GM18870 (cell line): ENCODE measurements around the gene RAB10.
"Not testable (repeated sequence)": the region's sequence is repeated elsewhere in the genome, so short reads cannot be mapped to it uniquely, and the experiment has no call there.

ENCODE experiments used
- ATAC-seq: cut with Tn5 transposase; IDR thresholded peaks from one replicate; pipeline ENCODE4 v1.9.1; 2021; ENCODE audit warnings: moderate library complexity; ENCODE audit not compliant: unreplicated experiment

Gene RAB10

GRCh38 chr2:26144953-26145680 lies 111.2 kb downstream of the RAB10 start:
- no peak for ATAC-seq

- ATAC-seq = no peak
Measured at GRCh38 chr2:26148501-26148900, 114.6 kb downstream of the RAB10 start.

- ATAC-seq = no peak
Measured at GRCh38 chr2:26150243-26150642, 116.4 kb downstream of the RAB10 start.

- no peak for ATAC-seq
Measured at GRCh38 chr2:26157580-26157979, 123.7 kb downstream of the RAB10 start.

GRCh38 chr2:26161926-26162325 lies 128.0 kb downstream of the RAB10 start:
- no peak for ATAC-seq

GRCh38 chr2:26162963-26163362 lies 129.1 kb downstream of the RAB10 start:
- ATAC-seq = no peak

GRCh38 chr2:26164231-26164630 lies 130.3 kb downstream of the RAB10 start:
- ATAC-seq = no peak

GRCh38 chr2:26164641-26165211 lies 130.8 kb downstream of the RAB10 start:
- no peak for ATAC-seq

GRCh38 chr2:26165403-26165802 lies 131.5 kb downstream of the RAB10 start:
- no peak for ATAC-seq

GRCh38 chr2:26166541-26166940 lies 132.7 kb downstream of the RAB10 start:
- not testable (repeated sequence) for ATAC-seq

GRCh38 chr2:26168785-26169184 lies 134.9 kb downstream of the RAB10 start:
- ATAC-seq = no peak

GRCh38 chr2:26169226-26169625 lies 135.3 kb downstream of the RAB10 start:
- ATAC-seq = no peak

GRCh38 chr2:26169681-26170414 lies 136.0 kb downstream of the RAB10 start:
- ATAC-seq = no peak

- ATAC-seq = no peak
Measured at GRCh38 chr2:26170795-26171194, 136.9 kb downstream of the RAB10 start.

- ATAC-seq = no peak
Measured at GRCh38 chr2:26172189-26172870, 138.4 kb downstream of the RAB10 start.

- ATAC-seq = no peak
Measured at GRCh38 chr2:26172871-26173775, 139.2 kb downstream of the RAB10 start, which contains the start of gene GAREM2. Gene GAREM2 (plus strand): TSS chr2:26173088. CDS start chr2:26173221, 133 bp downstream.

- ATAC-seq = no peak
Measured at GRCh38 chr2:26173776-26174482, 140.0 kb downstream of the RAB10 start.

- ATAC-seq = no peak
Measured at GRCh38 chr2:26174691-26175465, 141.0 kb downstream of the RAB10 start.
